SK-N-SH (cell line): ENCODE measurements around the gene PRDM5. TPM values are rescaled to one million over a fixed set of nuclear protein-coding genes. Genes with fewer than 3 reads are reported as not detected.

Source experiments
- CTCF ChIA-PET: fragments of 300-600, 350-600 bp; formaldehyde crosslinking; extraction: SDS; loops from one replicate; lab custom pipeline; 2021; lab: Yijun Ruan, JAX
- POLR2A ChIA-PET: fragments of 350-600 bp; sonication (Branson Sonifier 250); formaldehyde crosslinking; extraction: SDS; loops from one replicate; lab custom pipeline; 2020; ENCODE audit warnings: antibody characterized with exemption, inconsistent platforms; lab: Yijun Ruan, JAX
- DNase-seq: peaks from one replicate; pipeline ENCODE4 v3.0.0; 2012
- H2AFZ ChIP-seq: fragments of 200-600 bp; sonication (generic); 2 replicates; pipeline ENCODE4 v1.8.1; 2016; ENCODE audit warnings: antibody characterized with exemption, mild to moderate bottlenecking, low read depth
- H3F3A ChIP-seq: fragments of 200-600 bp; sonication (generic); replicated peaks from 2 replicates; pipeline ENCODE3; 2016; ENCODE audit warnings: antibody characterized with exemption, mild to moderate bottlenecking; ENCODE audit not compliant: insufficient read depth
- H3K27ac ChIP-seq, 2 experiments: fragments of 200-500 bp in 1 of 2; fragments of 200-600 bp in 1 of 2; sonication (Bioruptor generic) in 1 of 2; sonication (generic), shearing (Covaris generic) in 1 of 2; 2 replicates each; pipeline versions ENCODE4 v1.5.1 to v1.6.1; 2014 to 2016; ENCODE audit warnings: low read depth in 2 of 2, inconsistent platforms in 1 of 2, low read length in 1 of 2, mild to moderate bottlenecking in 1 of 2, mixed read lengths in 1 of 2
- H3K27me3 ChIP-seq: fragments of 200-600 bp; sonication (generic), shearing (Covaris generic); 2 replicates; pipeline ENCODE4 v1.6.1; 2016; ENCODE audit warnings: mixed run types; ENCODE audit not compliant: insufficient read depth
- H3K36me3 ChIP-seq, 2 experiments: fragments of 200-500 bp in 1 of 2; fragments of 200-600 bp in 1 of 2; sonication (Bioruptor generic) in 1 of 2; sonication (generic) in 1 of 2; replicated peaks in 1 of 2; 2 replicates each; pipeline versions ENCODE3 to v1.5.1; 2014 to 2016; ENCODE audit warnings: low read length in 1 of 2, mild to moderate bottlenecking in 1 of 2; ENCODE audit not compliant: insufficient read depth in 2 of 2, control insufficient read depth in 1 of 2
- H3K4me1 ChIP-seq, 2 experiments: fragments of 200-500 bp in 1 of 2; fragments of 200-600 bp in 1 of 2; sonication (Bioruptor generic) in 1 of 2; sonication (generic), shearing (Covaris generic) in 1 of 2; 2 replicates each; pipeline versions ENCODE4 v1.5.1 to v1.6.1; 2014 to 2016; ENCODE audit warnings: low read depth in 1 of 2, low read length in 1 of 2, mixed run types in 1 of 2; ENCODE audit not compliant: insufficient read depth in 2 of 2, control insufficient read depth in 1 of 2
- H3K4me2 ChIP-seq: fragments of 200-600 bp; sonication (generic), shearing (Covaris generic); 2 replicates; pipeline ENCODE4 v1.6.1; 2017; ENCODE audit warnings: mixed run types
- H3K4me3 ChIP-seq, 2 experiments: fragments of 200-500 bp in 1 of 2; fragments of 200-600 bp in 1 of 2; sonication (Bioruptor generic) in 1 of 2; sonication (generic), shearing (Covaris generic) in 1 of 2; 2 replicates each; pipeline versions ENCODE4 v1.5.1 to v1.8.1; 2014 to 2016; ENCODE audit warnings: low read depth in 2 of 2, inconsistent platforms in 1 of 2, low read length in 1 of 2, mild to moderate bottlenecking in 1 of 2, mixed read lengths in 1 of 2, moderate library complexity in 1 of 2
- H3K79me2 ChIP-seq: fragments of 200-600 bp; sonication (generic); 2 replicates; pipeline ENCODE4 v1.8.1; 2017; ENCODE audit warnings: mild to moderate bottlenecking; ENCODE audit not compliant: insufficient read depth
- H3K9ac ChIP-seq: fragments of 200-600 bp; sonication (generic); 2 replicates; pipeline ENCODE4 v1.6.1; 2017; ENCODE audit warnings: mixed run types
- H3K9me2 ChIP-seq: fragments of 200-600 bp; sonication (generic); 2 replicates; pipeline ENCODE4 v1.6.1; 2017; ENCODE audit warnings: mixed run types
- H3K9me3 ChIP-seq: fragments of 200-600 bp; sonication (generic); 2 replicates; pipeline ENCODE4 v1.6.1; 2017; ENCODE audit warnings: mixed run types, mild to moderate bottlenecking, moderate library complexity
- H4K20me1 ChIP-seq: fragments of 200-600 bp; sonication (generic); 2 replicates; pipeline ENCODE4 v1.6.1; 2017; ENCODE audit warnings: mild to moderate bottlenecking, mixed run types; ENCODE audit not compliant: insufficient read depth
- CHD2 ChIP-seq: fragments of 150-350 bp; IDR thresholded peaks from 2 replicates; pipeline ENCODE4 v1.6.1; 2018; ENCODE audit warnings: low read length; ENCODE audit not compliant: partially characterized antibody
- CTCF ChIP-seq: fragments of 200-600 bp; sonication (generic); IDR thresholded peaks from 2 replicates; pipeline ENCODE4 v1.6.1; 2017; ENCODE audit warnings: antibody characterized with exemption, mild to moderate bottlenecking, moderate library complexity
- ELF1 ChIP-seq: IDR thresholded peaks from 2 replicates; pipeline ENCODE4 v1.4.0; 2012
- EP300 ChIP-seq, 2 experiments: IDR thresholded peaks; 2 replicates each; pipeline versions ENCODE4 v1.4.0 to v1.6.1; 2012; ENCODE audit warnings: borderline replicate concordance in 1 of 2, low read depth in 1 of 2, low read length in 1 of 2
- FOXJ3 ChIP-seq: sonication (generic); formaldehyde crosslinking; IDR thresholded peaks from 2 replicates; pipeline ENCODE4 v1.5.1; 2020; ENCODE audit warnings: mild to moderate bottlenecking, missing genetic modification reagents
- FOXM1 ChIP-seq: IDR thresholded peaks from 2 replicates; pipeline ENCODE4 v1.4.0; 2012; ENCODE audit warnings: low read depth, mild to moderate bottlenecking
- GABPA ChIP-seq: IDR thresholded peaks from 2 replicates; pipeline ENCODE4 v1.4.0; 2012; ENCODE audit warnings: low read depth, mild to moderate bottlenecking
- GATA2 ChIP-seq: sonication (generic); formaldehyde crosslinking; IDR thresholded peaks from 2 replicates; pipeline ENCODE4 v1.5.0; 2020; ENCODE audit warnings: mild to moderate bottlenecking, missing genetic modification reagents
- JUND ChIP-seq: IDR thresholded peaks from 2 replicates; pipeline ENCODE4 v1.4.0; 2012
- MXI1 ChIP-seq: IDR thresholded peaks from 2 replicates; pipeline ENCODE4 v1.6.1; 2012; ENCODE audit warnings: mild to moderate bottlenecking, low read depth, low read length, improper control_type of control experiment
- PBX3 ChIP-seq: IDR thresholded peaks from 2 replicates; pipeline ENCODE4; 2012
- RAD21 ChIP-seq: IDR thresholded peaks from 2 replicates; pipeline ENCODE4 v1.6.1; 2012; ENCODE audit warnings: mild to moderate bottlenecking, low read length
- RXRA ChIP-seq: IDR thresholded peaks from 2 replicates; pipeline ENCODE4 v1.4.0; 2012; ENCODE audit warnings: low read depth, mild to moderate bottlenecking, borderline replicate concordance
- SMC3 ChIP-seq: IDR thresholded peaks from 2 replicates; pipeline ENCODE4 v1.6.1; 2012; ENCODE audit warnings: low read depth, low read length, improper control_type of control experiment
- TAF1 ChIP-seq: IDR thresholded peaks from 2 replicates; pipeline ENCODE4 v1.6.1; 2012; ENCODE audit warnings: low read depth, mild to moderate bottlenecking, low read length, moderate library complexity, borderline replicate concordance
- YY1 ChIP-seq: IDR thresholded peaks from 2 replicates; pipeline ENCODE4 v1.4.0; 2012; ENCODE audit warnings: low read depth, mild to moderate bottlenecking
- WGBS: methylation state at CpG from one replicate; pipeline ENCODE4 v1.1.6; 2017; ENCODE audit warnings: low lambda C conversion rate; 5-methylcytosine and 5-hydroxymethylcytosine counted together
- polyA plus RNA-seq, 3 experiments: library from polyadenylated mRNA; depleted of rRNA; stranded (reverse); fragments of >200 nt; gene quantifications; 2 replicates each; pipeline ENCODE4 v1.2.3, GENCODE V29; 2012
- TF ChIP-seq, protein P1 (sequence below): fragments of 150-350 bp; IDR thresholded peaks from 2 replicates; pipeline ENCODE4 v1.6.1; 2016; ENCODE audit warnings: mild to moderate bottlenecking, low read depth, low read length

PRDM5 gene
- polyA plus RNA-seq, 1 of the 3 experiments (the other 2 are of a cell fraction): 3.8 TPM

DNA sequence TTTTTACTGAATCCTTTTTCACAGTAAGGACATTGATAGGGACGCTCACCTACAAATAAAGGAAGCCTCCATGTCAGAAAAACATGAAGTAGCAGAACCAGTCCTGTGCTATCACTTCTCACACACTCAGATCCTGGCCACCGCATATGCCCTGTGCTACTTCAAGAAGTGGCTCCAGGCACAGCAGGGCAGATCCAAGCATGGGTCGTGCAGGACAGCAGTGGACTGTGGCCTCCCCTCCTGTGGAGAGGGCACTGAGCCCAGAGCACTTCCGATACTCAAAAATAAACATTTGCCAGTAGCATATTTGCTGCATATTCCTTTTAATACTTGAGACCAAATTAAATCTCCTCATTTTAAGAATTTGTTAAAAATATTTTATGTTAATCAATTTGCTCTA lies 167.9 kb downstream of the PRDM5 start (continued):
- no peak for TF ChIP-seq CTCF
- TF ChIP-seq RAD21: no peak; the same call in 1 of the 2 replicates
- no peak for TF ChIP-seq CHD2
- TF ChIP-seq FOXM1: no peak

DNA sequence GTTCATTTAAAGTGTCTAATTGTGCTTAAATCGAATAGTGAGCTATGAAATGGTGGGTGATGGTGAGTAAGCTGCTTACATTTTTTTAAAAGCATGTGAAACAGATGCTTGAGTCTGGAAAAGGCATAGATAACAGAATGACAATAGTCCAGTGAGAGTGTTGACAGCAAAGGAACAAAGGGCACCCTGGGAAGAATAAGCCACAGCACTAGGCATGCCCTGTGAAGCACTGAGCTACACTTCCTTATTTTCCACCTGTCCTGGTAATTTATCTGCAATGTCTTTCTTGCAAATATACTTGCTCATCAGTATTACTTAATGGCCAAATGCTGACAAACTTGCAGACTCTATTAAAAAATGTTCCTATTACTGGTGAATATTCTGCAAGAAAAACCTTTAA lies 168.7 kb downstream of the PRDM5 start:
- ChIA-PET POLR2A (no interaction called here), CTCF (no interaction called here)
- Histone ChIP-seq H3F3A (no peaks in the 10 kb centered on the region), H3K9ac (no peak overlapping the region), H3K27ac (no peak overlapping the region; a peak in 1 of 4 replicates), H3K27me3 (no peaks in the 10 kb centered on the region), H3K4me2 (no peak overlapping the region), H3K4me1 (peaks cover 0 to 9% of the 10 kb centered on the region in 2 experiments; a peak in 2 of 4 replicates), H3K36me3 (peaks cover 0 to 4% of the 10 kb centered on the region in 2 experiments), H3K9me3 (0 out of 2 replicates have a peak, but pooled peaks cover 5% of the 10 kb centered on the region), H2AFZ (no peak overlapping the region), H3K4me3 (no peak overlapping the region), H3K79me2 (no peaks in the 10 kb centered on the region), H4K20me1 (no peaks in the 10 kb centered on the region), H3K9me2 (no peaks in the 10 kb centered on the region)
- DNase-seq: peak; percentile 30
- no peak for TF ChIP-seq PBX3
- peak; percentile 45; the same call in 1 of the 2 replicates for TF ChIP-seq GATA2 (CRISPR knock-in tag)
- TF ChIP-seq SMC3: no peak
- TF ChIP-seq JUND: no peak
- no peak for TF ChIP-seq GABPA
- no peak for TF ChIP-seq FOXJ3 (CRISPR knock-in tag)
- no peak for TF ChIP-seq FOXM1
- no peak for TF ChIP-seq TAF1
- TF ChIP-seq EP300 (IDR thresholded peaks at IDR 0.05; ENCODE audit: borderline replicate concordance in 1 of 2, low read depth in 1 of 2, low read length in 1 of 2): no peak
- TF ChIP-seq CHD2: no peak
- peak; percentile 48; the same call in 1 of the 2 replicates for TF ChIP-seq MXI1
- no peak for TF ChIP-seq RAD21
- no peak for TF ChIP-seq RXRA
- 35% methylated on average over 1 of the region's 1 CpG for WGBS

DNA sequence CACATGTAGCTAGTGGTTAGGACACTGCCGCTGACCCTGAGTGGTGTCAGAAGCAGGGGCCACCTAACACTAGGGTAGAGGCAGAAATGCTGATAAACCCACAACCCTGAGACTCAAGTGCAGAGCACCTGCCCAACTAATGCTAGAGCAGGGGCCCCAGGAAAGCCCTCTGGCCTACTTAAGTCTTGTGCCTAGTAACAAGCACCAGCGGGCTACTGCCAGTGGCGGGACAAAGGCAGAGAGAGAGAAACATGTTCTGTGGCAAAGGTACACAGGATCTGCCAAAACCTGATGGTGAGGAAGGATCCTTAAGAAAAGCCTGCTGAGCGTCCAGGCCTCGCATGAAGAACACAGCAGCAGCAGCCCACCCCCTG lies 172.4 kb downstream of the PRDM5 start:
- Histone ChIP-seq H4K20me1 (no peaks in the 10 kb centered on the region), H3K9me2 (no peaks in the 10 kb centered on the region), H3K27ac (no peak overlapping the region), H2AFZ (no peak overlapping the region), H3K27me3 (no peaks in the 10 kb centered on the region), H3K9ac (no peak overlapping the region), H3K36me3 (peaks cover 0 to 4% of the 10 kb centered on the region in 2 experiments), H3K79me2 (no peaks in the 10 kb centered on the region), H3K4me3 (no peak overlapping the region), H3K9me3 (0 out of 2 replicates have a peak, but pooled peaks cover 5% of the 10 kb centered on the region), H3F3A (no peaks in the 10 kb centered on the region), H3K4me1 (peaks cover 0 to 9% of the 10 kb centered on the region in 2 experiments; a peak in 2 of 4 replicates), H3K4me2 (no peak overlapping the region)
- ChIA-PET CTCF (no interaction called here), POLR2A (no interaction called here)
- DNase-seq: no peak
- WGBS: 100% methylated on average over 3 of the region's 5 CpGs
- no peak for TF ChIP-seq YY1
- TF ChIP-seq, protein P1, sequence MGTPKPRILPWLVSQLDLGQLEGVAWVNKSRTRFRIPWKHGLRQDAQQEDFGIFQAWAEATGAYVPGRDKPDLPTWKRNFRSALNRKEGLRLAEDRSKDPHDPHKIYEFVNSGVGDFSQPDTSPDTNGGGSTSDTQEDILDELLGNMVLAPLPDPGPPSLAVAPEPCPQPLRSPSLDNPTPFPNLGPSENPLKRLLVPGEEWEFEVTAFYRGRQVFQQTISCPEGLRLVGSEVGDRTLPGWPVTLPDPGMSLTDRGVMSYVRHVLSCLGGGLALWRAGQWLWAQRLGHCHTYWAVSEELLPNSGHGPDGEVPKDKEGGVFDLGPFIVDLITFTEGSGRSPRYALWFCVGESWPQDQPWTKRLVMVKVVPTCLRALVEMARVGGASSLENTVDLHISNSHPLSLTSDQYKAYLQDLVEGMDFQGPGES: no peak
- TF ChIP-seq FOXJ3 (CRISPR knock-in tag): no peak
- TF ChIP-seq RAD21: no peak
- TF ChIP-seq EP300 (IDR thresholded peaks at IDR 0.05; ENCODE audit: borderline replicate concordance in 1 of 2, low read depth in 1 of 2, low read length in 1 of 2): no peak
- no peak for TF ChIP-seq MXI1
- TF ChIP-seq FOXM1: no peak
- TF ChIP-seq ELF1: no peak
- no peak for TF ChIP-seq JUND
- no peak for TF ChIP-seq PBX3
